ENCODE measurements around the gene UBTF.

DNA sequence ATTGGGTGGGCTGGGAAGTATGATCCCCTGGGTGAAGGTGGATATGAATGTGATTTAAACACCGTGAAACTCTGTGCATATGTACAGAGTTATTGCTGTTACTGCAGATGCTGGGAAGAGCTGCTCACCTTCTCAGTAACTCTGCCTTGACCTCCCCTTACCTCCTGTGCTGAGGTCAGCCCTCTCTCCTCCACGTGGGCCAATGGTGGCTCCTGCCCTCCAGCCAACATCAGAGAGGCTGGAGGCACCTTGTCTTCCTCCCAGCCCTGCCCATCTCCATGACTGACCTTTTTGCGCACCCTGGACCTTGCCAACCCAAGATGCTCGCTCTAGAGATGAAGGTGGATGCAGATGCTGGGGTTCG is 49.4 kb downstream of the UBTF start:
- TF ChIP-seq, protein P1, sequence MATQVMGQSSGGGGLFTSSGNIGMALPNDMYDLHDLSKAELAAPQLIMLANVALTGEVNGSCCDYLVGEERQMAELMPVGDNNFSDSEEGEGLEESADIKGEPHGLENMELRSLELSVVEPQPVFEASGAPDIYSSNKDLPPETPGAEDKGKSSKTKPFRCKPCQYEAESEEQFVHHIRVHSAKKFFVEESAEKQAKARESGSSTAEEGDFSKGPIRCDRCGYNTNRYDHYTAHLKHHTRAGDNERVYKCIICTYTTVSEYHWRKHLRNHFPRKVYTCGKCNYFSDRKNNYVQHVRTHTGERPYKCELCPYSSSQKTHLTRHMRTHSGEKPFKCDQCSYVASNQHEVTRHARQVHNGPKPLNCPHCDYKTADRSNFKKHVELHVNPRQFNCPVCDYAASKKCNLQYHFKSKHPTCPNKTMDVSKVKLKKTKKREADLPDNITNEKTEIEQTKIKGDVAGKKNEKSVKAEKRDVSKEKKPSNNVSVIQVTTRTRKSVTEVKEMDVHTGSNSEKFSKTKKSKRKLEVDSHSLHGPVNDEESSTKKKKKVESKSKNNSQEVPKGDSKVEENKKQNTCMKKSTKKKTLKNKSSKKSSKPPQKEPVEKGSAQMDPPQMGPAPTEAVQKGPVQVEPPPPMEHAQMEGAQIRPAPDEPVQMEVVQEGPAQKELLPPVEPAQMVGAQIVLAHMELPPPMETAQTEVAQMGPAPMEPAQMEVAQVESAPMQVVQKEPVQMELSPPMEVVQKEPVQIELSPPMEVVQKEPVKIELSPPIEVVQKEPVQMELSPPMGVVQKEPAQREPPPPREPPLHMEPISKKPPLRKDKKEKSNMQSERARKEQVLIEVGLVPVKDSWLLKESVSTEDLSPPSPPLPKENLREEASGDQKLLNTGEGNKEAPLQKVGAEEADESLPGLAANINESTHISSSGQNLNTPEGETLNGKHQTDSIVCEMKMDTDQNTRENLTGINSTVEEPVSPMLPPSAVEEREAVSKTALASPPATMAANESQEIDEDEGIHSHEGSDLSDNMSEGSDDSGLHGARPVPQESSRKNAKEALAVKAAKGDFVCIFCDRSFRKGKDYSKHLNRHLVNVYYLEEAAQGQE (IDR thresholded peaks at IDR 0.05), result no peak
- no peak for TF ChIP-seq RNF2 (IDR thresholded peaks at IDR 0.05; ENCODE audit: borderline replicate concordance, low read depth)
- TF ChIP-seq, protein P2, sequence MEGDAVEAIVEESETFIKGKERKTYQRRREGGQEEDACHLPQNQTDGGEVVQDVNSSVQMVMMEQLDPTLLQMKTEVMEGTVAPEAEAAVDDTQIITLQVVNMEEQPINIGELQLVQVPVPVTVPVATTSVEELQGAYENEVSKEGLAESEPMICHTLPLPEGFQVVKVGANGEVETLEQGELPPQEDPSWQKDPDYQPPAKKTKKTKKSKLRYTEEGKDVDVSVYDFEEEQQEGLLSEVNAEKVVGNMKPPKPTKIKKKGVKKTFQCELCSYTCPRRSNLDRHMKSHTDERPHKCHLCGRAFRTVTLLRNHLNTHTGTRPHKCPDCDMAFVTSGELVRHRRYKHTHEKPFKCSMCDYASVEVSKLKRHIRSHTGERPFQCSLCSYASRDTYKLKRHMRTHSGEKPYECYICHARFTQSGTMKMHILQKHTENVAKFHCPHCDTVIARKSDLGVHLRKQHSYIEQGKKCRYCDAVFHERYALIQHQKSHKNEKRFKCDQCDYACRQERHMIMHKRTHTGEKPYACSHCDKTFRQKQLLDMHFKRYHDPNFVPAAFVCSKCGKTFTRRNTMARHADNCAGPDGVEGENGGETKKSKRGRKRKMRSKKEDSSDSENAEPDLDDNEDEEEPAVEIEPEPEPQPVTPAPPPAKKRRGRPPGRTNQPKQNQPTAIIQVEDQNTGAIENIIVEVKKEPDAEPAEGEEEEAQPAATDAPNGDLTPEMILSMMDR (IDR thresholded peaks at IDR 0.05), result no peak
- no peak for TF ChIP-seq RAD21 (conservative IDR thresholded peaks at IDR 0.05 in 1 of 2, IDR thresholded peaks at IDR 0.05 in 1 of 2)
- no peak for TF ChIP-seq EP300 (IDR thresholded peaks at IDR 0.05)
- no peak for TF ChIP-seq ZC3H11A (IDR thresholded peaks at IDR 0.05)
